ENCODE data around the gene ARHGEF16.

ARHGEF16 gene

DNA sequence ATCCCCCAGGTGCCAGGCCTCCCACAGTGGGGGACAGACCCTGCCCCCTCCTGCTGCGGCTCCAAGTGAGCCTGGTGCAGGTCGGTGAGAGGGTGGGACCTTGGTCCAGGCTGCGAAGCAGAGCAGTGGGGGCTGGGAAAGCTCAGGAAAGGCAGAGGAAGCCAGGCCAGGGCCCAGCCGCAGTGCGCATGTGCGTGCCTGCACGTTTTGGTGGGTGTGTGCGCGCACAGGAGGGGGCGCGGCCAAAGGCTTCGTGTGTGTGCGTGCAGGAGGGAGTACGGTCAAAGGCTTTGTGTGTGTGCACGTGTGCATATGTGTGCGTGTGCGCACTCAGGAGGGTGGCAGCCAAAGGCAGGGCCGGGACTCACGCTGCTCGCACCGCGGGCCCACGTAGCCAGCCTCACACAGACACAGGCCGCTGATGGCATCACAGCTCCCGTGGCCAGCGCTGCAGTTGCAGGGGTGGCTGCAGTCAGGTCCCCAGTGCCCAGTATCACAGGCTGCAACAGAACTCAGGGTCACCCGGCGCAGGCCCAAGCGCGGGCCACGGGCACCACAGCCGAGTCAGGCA, 45.9 kb downstream of the ARHGEF16 start:
- in situ Hi-C loops (cut with MboI; ENCODE audit: low sequenced_read_pairs), result no loop called here
- DNase-seq (ENCODE audit: low spot score in 2 of 2), result no peak
- Histone ChIP-seq H3K27me3 (ENCODE audit: low read depth) (no peaks in the 10 kb centered on the region), H3K36me3 (replicated peaks) (no peaks in the 10 kb centered on the region), H3K4me3 (no peak overlapping the region), H3K9me3 (no peaks in the 10 kb centered on the region), H3K4me1 (no peaks in the 10 kb centered on the region)

DNA sequence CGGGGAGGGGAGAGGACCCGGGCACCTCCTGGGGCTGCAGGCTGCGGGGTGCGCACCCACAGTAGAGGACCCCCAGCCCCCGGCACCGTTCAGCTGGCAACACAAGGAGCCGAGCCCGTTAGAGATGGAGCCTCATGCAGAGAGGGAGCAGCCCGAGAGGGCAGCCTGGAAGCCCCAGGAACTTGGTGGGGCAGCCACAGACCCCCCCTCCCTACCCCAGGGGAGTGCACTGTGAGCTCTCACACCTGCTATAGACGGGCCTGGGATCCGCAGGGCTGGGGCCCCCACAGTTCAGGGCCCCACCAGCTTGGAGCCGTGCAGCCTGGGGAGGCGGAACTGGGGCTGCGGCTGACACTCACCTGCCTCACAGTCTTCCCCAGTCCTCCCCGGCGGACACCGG, 47.0 kb downstream of the ARHGEF16 start:
- H3K36me3 ChIP-seq (replicated peaks), result no peaks in the 10 kb centered on the region
- DNase-seq (ENCODE audit: low spot score in 2 of 2), result no peak
- H3K4me1 ChIP-seq, result no peaks in the 10 kb centered on the region
- in situ Hi-C loops (cut with MboI; ENCODE audit: low sequenced_read_pairs), result no loop called here
- no peak overlapping the region for H3K4me3 ChIP-seq
- H3K9me3 ChIP-seq, result no peaks in the 10 kb centered on the region
- no peaks in the 10 kb centered on the region for H3K27me3 ChIP-seq (ENCODE audit: low read depth)

DNA sequence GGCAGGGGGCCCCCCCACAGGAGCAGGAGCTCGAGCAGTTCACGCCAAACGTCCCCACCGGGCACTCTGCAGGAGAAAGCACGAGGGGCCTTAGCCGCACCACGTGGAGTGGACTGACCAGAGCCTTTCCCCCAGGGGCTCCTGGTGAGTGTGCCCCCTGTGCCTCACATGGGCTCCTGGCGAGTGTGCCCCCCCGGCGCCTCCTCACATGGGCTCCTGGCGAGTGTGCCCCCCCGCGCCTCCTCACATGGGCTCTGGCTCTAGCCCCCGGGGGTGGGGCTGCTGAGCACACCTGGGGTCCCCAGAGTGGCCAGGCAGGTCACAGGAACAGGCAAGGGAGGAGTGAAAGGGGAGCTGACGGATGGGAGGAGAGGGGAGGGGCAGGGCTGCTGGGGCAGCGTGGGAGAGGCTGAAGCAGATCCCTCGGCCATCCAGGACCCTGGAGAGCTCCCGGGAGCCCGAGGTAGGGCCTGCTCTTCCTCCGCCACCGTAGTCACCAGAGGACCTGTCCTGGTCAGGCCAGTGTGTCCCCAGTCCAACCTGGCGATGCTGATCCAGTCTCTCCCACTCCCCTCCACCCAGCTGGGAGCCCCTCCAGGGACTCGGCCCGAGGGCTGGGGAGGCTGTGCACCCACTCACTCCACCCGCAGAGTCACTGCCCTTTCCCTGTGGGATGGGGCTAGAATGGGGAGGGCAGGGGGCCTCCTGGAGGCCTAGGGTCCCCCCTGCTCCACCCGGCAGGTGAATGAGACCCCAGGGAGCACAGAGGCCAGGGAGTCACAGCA, 47.6 kb downstream of the ARHGEF16 start:
- no peaks in the 10 kb centered on the region for H3K36me3 ChIP-seq (replicated peaks)
- DNase-seq (ENCODE audit: low spot score in 2 of 2), result peak in 1 of 2 experiments; percentile 81
- no peaks in the 10 kb centered on the region for H3K9me3 ChIP-seq
- no peaks in the 10 kb centered on the region for H3K4me1 ChIP-seq
- in situ Hi-C loops (cut with MboI; ENCODE audit: low sequenced_read_pairs), result no loop called here
- no peaks in the 10 kb centered on the region for H3K27me3 ChIP-seq (ENCODE audit: low read depth)
- H3K4me3 ChIP-seq, result no peak overlapping the region

DNA sequence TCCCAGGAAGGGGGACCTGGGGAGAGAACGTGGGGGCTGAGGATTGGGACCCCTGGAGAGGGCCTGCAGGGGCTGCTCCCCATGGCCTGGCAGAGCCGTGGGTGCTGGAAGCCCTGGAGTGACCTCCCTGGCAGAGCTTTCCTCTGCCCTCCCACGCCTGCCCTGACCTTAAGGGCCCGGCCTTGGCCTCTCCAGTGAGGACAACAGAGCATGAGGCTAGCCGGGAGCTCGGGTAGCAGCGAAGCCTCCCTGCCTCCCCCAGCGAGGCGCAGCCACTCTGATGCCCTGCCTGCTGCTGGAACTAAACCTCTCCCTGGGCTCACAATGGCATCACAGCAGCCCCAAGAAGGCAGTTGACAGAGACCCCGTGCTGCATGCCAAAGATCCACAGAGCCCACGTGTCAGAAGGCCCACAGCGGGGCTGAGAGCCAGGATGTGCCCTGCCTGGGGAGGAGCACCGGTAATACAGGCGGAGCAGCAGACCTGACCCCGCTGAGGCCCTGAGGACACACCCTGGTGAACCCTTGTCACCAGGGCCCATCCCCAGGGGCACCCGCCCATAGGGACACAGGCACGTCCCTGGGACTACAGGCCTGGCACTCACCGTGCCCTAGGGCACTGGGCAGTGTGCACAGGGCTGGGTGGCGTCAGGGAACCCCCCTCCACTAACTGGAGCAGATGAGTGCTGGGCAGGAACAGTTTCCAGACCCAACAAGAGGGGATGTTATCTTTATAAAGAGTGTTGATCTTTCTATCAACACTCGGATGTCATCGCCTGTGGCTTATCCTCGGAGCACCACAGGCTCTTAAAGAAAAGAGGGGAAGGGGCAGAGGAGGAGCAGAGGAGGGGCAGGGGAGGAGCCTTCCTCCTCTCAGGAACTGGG, 48.4 kb downstream of the ARHGEF16 start:
- H3K4me1 ChIP-seq, result no peaks in the 10 kb centered on the region
- in situ Hi-C loops (cut with MboI; ENCODE audit: low sequenced_read_pairs), result no loop called here
- no peak for DNase-seq (ENCODE audit: low spot score in 2 of 2)

DNA sequence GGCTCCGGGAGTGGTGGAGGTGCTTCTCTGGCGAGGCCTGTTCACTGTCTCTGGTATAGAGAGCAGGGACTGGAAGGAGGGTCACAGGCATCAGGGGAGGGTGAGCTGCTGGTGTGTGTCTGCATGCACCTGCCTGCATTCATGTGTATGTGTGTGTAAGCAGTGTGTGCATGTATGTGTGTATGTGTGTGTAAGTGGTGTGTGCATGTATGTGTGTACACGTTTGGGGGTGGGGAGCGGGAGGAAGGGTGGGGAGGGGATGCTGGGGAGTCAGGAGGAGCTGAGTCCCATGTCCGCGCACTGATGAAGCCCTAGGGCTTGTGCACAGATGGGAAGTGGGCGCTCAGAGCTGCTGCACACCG, 49.0 kb downstream of the ARHGEF16 start:
- in situ Hi-C loops (cut with MboI; ENCODE audit: low sequenced_read_pairs), result no loop called here
- H3K36me3 ChIP-seq (replicated peaks), result no peaks in the 10 kb centered on the region
- no peak overlapping the region for H3K4me3 ChIP-seq
- H3K27me3 ChIP-seq (ENCODE audit: low read depth), result no peaks in the 10 kb centered on the region
- no peaks in the 10 kb centered on the region for H3K9me3 ChIP-seq
- no peak for DNase-seq (ENCODE audit: low spot score in 2 of 2)
- H3K4me1 ChIP-seq, result no peaks in the 10 kb centered on the region

More for the DNA sequence above, 48.4 kb downstream of the ARHGEF16 start:
- H3K27me3 ChIP-seq (ENCODE audit: low read depth), result no peaks in the 10 kb centered on the region
- no peaks in the 10 kb centered on the region for H3K36me3 ChIP-seq (replicated peaks)
- no peak overlapping the region for H3K4me3 ChIP-seq
- H3K9me3 ChIP-seq, result no peaks in the 10 kb centered on the region

DNA sequence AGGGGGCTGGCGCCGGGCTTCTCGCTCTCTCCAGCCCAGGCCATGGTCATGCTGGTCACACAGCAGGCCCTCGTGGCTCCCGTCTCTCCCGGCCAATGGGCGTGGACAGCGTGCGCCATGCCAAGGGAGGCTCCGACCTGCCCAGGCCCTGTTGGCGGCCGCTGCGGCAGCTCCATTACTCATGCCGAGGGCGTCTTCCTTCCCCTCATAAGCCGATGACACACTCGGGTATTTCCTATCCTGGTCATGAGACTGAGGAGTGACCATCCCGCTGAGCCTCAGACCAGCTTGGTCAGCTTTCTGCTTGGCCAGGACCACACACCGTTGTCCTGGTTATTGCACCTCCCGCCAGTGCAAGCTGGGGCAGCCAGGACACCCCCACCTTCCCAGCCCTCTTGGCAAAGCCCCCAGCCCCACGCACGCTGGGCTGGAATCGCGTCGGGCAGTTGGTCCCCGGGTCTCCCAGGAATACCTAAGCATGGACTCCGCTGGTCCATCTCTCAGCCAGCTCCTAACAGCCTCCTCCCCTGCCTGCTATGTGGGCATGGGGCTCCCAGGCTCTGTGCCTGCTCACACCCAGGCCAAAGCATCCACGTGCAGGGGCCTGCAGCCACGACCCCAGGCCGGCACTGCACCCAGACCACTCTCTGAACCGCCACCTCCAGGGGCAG, 49.8 kb downstream of the ARHGEF16 start:
- Histone ChIP-seq H3K4me1 (no peaks in the 10 kb centered on the region), H3K4me3 (no peak overlapping the region), H3K27me3 (ENCODE audit: low read depth) (no peaks in the 10 kb centered on the region), H3K36me3 (replicated peaks) (no peaks in the 10 kb centered on the region), H3K9me3 (no peaks in the 10 kb centered on the region)
- in situ Hi-C loops (cut with MboI; ENCODE audit: low sequenced_read_pairs), result no loop called here
- DNase-seq (ENCODE audit: low spot score in 2 of 2), result no peak

DNA sequence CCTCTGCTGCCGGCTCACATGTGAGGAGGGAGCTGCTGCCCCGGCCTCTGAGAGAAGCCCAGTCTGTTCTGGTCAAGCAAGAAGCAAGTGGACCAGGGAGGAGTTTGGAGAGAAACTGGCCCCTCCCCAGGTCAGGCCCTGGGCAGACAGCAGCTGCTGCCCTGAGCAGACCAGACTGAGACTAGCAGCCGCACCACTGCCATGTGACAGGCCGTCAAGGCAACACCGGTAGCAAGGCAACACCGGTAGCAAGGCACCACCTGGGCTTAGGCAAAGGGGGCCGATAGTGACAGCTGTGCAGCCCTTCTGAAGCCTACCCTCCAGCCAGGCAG, 50.3 kb downstream of the ARHGEF16 start:
- in situ Hi-C loops (cut with MboI; ENCODE audit: low sequenced_read_pairs), result no loop called here
- Histone ChIP-seq H3K9me3 (no peaks in the 10 kb centered on the region), H3K4me1 (no peaks in the 10 kb centered on the region), H3K36me3 (replicated peaks) (no peaks in the 10 kb centered on the region), H3K4me3 (no peak overlapping the region), H3K27me3 (ENCODE audit: low read depth) (no peaks in the 10 kb centered on the region)
- DNase-seq (ENCODE audit: low spot score in 2 of 2), result no peak

DNA sequence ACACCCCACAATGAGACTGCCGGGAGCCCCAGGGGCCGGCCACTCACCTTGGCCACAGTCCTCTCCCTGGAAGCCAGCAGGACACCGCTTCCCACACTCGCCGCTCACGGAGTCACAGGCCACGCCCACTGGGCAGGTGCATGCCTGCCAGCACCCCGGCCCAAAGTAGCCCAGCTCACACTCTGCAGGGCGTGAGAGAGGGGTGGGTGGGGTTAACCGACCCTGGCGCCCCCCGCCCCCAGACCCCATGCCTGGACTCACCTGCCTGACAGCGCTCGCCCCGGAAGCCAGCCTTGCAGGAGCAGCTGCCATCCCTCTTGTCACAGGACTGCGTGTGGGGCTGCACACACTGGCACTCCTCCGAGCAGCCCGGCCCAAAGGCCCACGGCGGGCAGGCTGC, 50.7 kb downstream of the ARHGEF16 start:
- in situ Hi-C loops (cut with MboI; ENCODE audit: low sequenced_read_pairs), result no loop called here
- H3K4me3 ChIP-seq, result no peak overlapping the region
- no peaks in the 10 kb centered on the region for H3K27me3 ChIP-seq (ENCODE audit: low read depth)
- no peak for DNase-seq (ENCODE audit: low spot score in 2 of 2)
- H3K36me3 ChIP-seq (replicated peaks), result no peaks in the 10 kb centered on the region
- no peaks in the 10 kb centered on the region for H3K4me1 ChIP-seq
- H3K9me3 ChIP-seq, result no peaks in the 10 kb centered on the region

DNA sequence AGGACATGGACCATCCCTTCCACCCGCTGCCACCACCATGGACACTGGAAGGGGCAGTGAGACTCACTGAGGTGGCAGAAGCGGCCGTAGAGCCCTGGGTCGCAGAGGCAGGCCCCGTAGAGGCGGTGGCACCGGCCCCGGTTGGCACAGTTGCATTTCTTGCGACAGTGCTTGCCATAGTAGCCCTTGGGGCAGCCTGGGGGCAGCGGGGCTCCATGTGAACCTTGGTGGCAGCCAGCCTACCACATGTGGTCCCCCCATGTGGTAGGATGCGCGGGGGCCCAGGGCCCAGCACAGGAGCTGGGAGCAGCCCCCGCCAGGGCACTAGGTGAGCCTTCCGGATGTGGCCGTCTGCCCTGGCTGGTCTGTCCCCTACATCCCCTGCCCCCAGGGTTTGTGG, 51.6 kb downstream of the ARHGEF16 start:
- H3K4me1 ChIP-seq, result no peaks in the 10 kb centered on the region
- no peak overlapping the region for H3K4me3 ChIP-seq
- in situ Hi-C loops (cut with MboI; ENCODE audit: low sequenced_read_pairs), result no loop called here
- DNase-seq (ENCODE audit: low spot score in 2 of 2), result no peak
- H3K27me3 ChIP-seq (ENCODE audit: low read depth), result no peaks in the 10 kb centered on the region
- H3K9me3 ChIP-seq, result no peaks in the 10 kb centered on the region
- no peaks in the 10 kb centered on the region for H3K36me3 ChIP-seq (replicated peaks)

DNA sequence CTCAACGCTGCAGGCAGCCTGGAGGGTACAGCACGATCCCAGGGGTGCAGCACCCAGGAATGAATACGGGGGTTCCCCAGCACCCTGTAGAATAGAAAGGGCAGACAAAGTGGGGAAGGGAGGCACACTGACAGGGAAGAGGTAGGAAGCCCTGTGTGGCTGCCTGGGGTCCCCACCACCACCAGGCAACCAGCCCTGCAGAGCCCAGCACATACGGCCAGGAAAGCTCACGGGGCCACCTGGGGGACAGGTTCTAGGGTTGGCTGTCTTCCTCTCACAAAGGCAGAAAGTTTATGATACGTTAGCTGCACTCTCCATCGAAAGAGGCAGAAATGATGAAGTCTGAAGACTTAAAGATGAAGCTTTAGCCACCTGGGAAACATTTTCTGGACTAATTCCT, 52.5 kb downstream of the ARHGEF16 start:
- H3K36me3 ChIP-seq (replicated peaks), result no peaks in the 10 kb centered on the region
- in situ Hi-C loops (cut with MboI; ENCODE audit: low sequenced_read_pairs), result no loop called here
- no peaks in the 10 kb centered on the region for H3K4me1 ChIP-seq
- H3K4me3 ChIP-seq, result no peak overlapping the region
- no peaks in the 10 kb centered on the region for H3K9me3 ChIP-seq
- DNase-seq (ENCODE audit: low spot score in 2 of 2), result no peak
- H3K27me3 ChIP-seq (ENCODE audit: low read depth), result no peaks in the 10 kb centered on the region

DNA sequence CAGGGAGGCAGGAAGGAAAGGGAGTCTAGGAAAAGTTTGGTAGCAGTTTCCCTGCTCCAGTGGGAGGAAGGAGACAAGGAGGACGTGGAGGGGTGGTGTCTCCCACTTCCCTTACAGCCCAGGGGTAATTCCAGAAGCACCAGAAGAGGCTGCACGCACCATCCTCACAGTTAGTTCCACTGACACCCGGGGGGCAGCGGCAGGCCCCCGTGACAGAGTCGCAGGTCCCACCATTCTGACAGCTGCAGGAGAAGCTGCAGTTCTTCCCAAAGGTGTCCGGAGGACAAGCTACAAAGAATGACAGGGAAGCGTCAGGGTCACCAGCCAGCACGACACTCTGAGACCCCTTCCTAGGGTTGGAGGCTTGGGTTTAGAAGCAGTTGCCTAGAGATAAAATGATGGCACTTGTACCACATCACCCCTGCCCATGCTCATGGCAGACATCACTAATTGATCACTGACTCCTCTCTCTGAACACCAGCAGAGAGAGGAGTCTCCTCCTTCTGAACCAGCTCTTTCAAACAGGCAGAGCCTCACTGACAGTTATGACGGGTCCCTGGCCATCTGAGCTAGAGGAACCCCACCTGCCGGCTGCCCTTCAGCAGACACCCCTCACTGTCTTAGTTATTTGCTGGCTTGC, 53.3 kb downstream of the ARHGEF16 start:
- H3K4me1 ChIP-seq, result no peaks in the 10 kb centered on the region
- H3K9me3 ChIP-seq, result no peaks in the 10 kb centered on the region
- H3K27me3 ChIP-seq (ENCODE audit: low read depth), result no peaks in the 10 kb centered on the region
- H3K4me3 ChIP-seq, result no peak overlapping the region
- DNase-seq (ENCODE audit: low spot score in 2 of 2), result no peak
- no peaks in the 10 kb centered on the region for H3K36me3 ChIP-seq (replicated peaks)
- in situ Hi-C loops (cut with MboI; ENCODE audit: low sequenced_read_pairs), result no loop called here

DNA sequence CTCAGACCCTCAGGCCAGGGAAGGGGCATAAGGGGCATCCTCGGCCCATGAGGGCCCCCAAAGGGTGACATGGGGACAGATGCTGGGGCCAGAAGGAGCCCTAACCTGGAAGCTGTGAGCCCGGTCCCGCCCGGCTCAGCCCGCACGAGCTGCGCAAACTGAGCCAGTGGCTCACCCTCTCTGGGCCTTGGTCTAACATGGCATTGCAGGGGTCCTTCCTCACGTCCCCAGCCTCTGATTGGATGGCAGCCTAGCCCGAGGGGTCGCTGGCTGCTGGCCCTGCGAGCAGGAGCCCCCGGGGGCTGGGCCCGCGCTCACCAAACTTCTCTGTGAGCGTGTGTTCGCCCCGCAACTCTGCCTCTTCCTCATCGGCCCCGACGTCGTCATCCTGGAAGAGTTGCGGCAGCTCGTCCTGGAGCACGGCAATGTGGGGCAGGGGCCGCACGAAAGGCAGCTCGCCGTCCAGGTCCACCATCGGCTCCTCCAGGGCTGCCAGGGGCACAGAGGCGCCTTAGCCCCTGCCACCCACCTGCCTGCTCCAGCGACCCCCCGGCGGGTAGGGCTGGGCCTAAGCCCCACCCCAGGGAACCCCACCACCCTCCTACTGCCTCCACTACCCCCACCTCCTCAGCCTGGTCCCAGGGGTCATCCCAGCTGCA, 54.4 kb downstream of the ARHGEF16 start:
- in situ Hi-C loops (cut with MboI; ENCODE audit: low sequenced_read_pairs), result no loop called here

DNA sequence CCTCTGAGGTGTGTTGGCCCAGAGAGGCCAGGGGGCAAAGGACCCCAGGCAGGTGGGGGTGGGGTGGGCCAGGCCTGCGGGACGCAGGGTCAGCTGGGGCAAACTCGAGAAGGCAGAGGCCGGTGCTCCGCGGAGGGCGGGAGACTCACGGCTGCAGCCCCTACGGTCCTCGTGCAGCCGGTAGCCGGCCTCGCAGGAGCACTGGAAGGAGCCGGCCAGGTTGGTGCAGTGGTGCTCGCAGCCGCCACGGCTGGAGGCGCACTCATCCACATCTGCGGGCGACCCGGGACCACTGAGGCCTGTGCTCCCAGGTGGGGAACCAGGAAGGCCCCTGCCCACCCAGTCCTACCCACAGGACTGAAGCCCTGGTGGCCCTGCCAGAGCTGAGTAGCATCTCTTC, 55.3 kb downstream of the ARHGEF16 start:
- Histone ChIP-seq H3K4me1 (no peaks in the 10 kb centered on the region), H3K27me3 (ENCODE audit: low read depth) (no peaks in the 10 kb centered on the region), H3K4me3 (no peak overlapping the region), H3K36me3 (replicated peaks) (no peaks in the 10 kb centered on the region), H3K9me3 (no peaks in the 10 kb centered on the region)
- in situ Hi-C loops (cut with MboI; ENCODE audit: low sequenced_read_pairs), result no loop called here
- no peak for DNase-seq (ENCODE audit: low spot score in 2 of 2)

More for the DNA sequence above, 54.4 kb downstream of the ARHGEF16 start:
- H3K27me3 ChIP-seq (ENCODE audit: low read depth), result no peaks in the 10 kb centered on the region
- no peaks in the 10 kb centered on the region for H3K36me3 ChIP-seq (replicated peaks)
- no peaks in the 10 kb centered on the region for H3K9me3 ChIP-seq
- no peak overlapping the region for H3K4me3 ChIP-seq
- DNase-seq (ENCODE audit: low spot score in 2 of 2), result no peak
- no peaks in the 10 kb centered on the region for H3K4me1 ChIP-seq

All from HAP-1 (cell line).